Measurements from ENCODE around the gene PTGES2. TPM values are rescaled to one million over a fixed set of nuclear protein-coding genes. Genes with fewer than 3 reads are reported as not detected.
"Not testable (repeated sequence)": the region's sequence is repeated elsewhere in the genome, so short reads cannot be mapped to it uniquely, and the experiment has no call there.

Gene PTGES2
- total RNA-seq, 1 donor from 2014 or later: 58.3 TPM

DNA sequence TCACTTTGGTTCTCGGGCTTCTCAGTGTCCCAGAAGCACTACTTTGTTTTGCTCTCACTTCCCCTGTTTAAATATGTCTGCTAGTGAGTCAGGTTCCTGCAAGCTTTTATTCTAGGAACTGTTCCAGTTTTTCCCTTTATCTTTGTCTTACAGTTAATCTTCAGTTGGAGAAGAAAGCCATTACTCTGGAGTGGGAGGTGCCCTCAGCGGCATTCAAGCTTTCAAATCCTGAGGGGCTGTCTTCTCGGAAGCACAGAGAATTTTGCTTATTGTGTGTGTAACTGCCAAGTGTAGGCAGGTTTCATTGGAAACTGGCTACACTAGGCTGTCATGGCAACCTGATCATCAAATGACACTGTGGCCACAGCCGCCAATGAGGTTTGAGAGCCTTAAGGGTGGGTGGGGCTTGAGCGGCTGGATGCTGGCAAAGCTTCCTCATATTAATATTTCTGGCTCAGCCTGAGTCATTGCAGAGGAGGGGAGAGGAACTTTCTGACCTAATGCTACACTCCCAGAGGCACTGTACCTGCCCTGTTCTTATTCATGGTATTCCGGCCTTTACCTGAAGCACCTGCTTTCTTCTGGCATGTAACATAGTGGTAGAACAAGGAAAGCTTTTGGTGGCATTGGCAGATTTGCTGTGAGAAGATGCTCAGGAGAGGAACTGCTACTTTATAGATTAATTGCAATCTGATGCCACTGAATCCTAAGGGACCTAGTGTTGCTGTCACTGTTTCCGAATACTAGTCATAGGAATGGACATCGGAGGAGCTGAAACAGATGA is 33.2 kb downstream of the PTGES2 start:
- no peak for FAIRE-seq
- DNase-seq (ENCODE audit: low spot score in 2 of 2): peak; percentile 60 to 80

GRCh38 chr9:128093011-128093410 is 34.5 kb downstream of the PTGES2 start:
- no peak for FAIRE-seq
- no peak for DNase-seq (ENCODE audit: low spot score in 2 of 2)

GRCh38 chr9:128092199-128092977 is 35.1 kb downstream of the PTGES2 start:
- no peak for FAIRE-seq
- no peak for DNase-seq (ENCODE audit: low spot score in 2 of 2)

DNA sequence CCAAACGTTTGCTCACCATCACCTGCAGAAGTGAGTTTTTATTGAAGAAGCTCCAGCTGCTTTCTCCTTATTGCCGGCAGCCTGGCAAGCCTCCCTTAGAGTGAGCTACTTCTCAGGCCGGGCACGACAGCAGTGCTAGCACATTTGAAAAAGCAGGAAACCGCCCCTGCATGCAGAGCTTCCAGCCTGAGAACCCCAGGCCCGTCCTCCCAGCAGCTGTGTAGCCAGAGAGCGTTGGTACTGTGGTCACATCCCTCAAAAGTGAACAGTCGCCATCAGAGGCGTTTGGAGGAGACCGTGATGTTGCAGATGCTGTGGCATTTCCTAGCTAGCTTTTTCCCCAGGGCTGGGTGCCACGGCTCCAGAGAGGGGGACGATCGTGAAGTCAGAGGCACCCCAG is 36.0 kb downstream of the PTGES2 start:
- no peak for FAIRE-seq
- no peak for DNase-seq (ENCODE audit: low spot score in 2 of 2)

- DNase-seq (ENCODE audit: low spot score in 2 of 2) (peak in 1 of 2 donors; percentile 47), FAIRE-seq (no peak)
Measured at GRCh38 chr9:128091144-128091543, 36.4 kb downstream of the PTGES2 start.

DNA sequence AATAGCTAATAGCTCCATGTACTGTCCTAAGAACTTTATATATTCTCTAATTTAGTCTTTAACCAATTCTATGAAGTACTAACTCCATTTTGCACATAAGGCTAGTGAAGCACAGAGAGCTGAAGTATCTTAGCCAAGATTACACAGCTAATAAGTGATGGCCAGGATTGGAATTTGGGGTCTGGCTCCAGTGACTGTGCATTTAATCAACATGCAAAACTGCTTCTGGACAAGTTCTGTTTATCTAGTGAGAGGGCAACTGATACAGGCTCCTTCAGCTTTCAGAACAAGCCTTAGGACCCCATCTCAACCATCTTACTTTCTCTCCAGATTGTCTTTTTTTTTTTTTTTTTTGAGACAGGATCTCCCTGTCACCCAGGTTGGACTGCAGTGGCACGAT is 38.2 kb downstream of the PTGES2 start:
- FAIRE-seq: no peak

DNA sequence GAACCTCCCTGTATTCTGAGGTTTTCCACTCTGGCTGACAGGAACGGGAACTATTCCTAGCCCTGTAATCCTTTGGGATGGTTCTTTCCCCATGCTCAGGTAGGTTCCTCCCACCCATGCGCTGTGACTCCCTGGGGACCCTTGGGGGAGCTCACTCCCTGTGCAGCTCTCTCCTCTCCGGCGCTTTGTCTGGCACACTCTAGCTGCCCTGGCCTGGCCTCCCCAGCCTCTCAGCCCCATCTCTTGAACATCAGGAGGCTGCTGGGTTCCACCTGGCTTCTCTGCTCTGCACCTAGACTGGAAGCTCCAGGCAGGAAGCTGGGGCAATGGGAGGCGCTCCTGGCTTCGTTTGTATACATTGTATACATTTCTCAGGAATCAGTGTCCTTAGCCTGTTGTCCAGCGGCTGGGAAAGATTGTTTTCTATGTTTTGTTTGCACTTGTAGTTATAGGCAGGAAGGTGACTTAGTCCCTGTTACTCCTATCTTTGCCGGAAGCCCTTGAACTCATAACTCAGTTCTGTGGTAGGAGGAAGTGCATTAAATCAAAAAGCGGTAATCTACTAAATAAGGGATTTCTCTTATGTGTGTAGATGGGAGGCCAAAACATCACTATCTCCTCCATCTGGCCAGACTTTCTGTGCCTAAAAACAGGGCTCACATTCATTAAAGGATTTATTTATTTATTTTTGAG is 39.1 kb downstream of the PTGES2 start:
- no peak for DNase-seq (ENCODE audit: low spot score in 2 of 2)
- FAIRE-seq: no peak

More for the DNA sequence above, 38.2 kb downstream of the PTGES2 start:
- no peak for DNase-seq (ENCODE audit: low spot score in 2 of 2)

DNA sequence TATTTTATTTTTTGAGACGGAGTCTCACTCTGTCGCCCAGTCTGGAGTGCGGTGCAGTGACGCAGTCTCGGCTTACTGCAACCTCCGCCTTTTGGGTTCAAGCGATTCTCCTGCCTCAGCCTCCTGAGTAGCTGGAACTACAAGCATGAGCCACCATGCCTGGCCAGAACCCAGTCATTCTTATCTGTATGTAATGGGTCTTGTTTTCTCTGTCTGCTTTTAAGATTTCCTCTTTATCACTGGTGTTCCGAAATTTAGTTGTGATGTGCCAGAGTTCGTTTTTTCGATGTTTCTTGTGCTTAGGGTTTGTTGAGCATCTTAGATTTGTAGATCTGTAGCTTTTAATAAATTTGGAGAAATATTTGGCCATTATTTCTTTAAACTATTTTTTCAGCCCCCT is 40.3 kb downstream of the PTGES2 start:
- DNase-seq (ENCODE audit: low spot score in 2 of 2): no peak
- no peak for FAIRE-seq

GRCh38 chr9:128085943-128086342 is 41.6 kb downstream of the PTGES2 start:
- FAIRE-seq (no peak), DNase-seq (ENCODE audit: low spot score in 2 of 2) (no peak)

DNA sequence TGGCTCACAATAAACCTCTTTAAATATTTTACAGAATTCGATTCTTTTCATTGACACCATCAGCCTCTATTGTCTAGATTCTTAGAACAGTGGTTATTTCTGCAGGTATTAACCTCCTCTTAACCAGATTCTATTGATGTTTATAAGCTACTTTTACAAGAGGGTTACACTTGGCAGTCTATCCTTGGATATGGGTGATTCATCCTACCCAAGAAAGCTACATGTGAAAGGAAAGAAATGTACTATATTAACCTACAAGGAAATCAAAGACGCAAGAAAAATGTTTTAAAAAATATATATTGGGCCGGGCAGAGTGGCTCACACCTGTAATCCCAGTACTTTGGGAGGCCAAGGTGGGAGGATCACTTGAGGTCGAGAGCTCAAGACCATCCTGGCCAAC is 42.8 kb downstream of the PTGES2 start:
- FAIRE-seq (no peak), DNase-seq (ENCODE audit: low spot score in 2 of 2) (no peak)

GRCh38 chr9:128082151-128082550 is 45.4 kb downstream of the PTGES2 start:
- DNase-seq (ENCODE audit: low spot score in 2 of 2): no peak
- FAIRE-seq: no peak

GRCh38 chr9:128081056-128081455 is 46.5 kb downstream of the PTGES2 start:
- DNase-seq (ENCODE audit: low spot score in 2 of 2) (peak in 1 of 2 donors; percentile 44), FAIRE-seq (no peak)

GRCh38 chr9:128080206-128080605 is 47.3 kb downstream of the PTGES2 start:
- no peak for FAIRE-seq
- no peak for DNase-seq (ENCODE audit: low spot score in 2 of 2)

GRCh38 chr9:128078504-128079434 is 48.8 kb downstream of the PTGES2 start:
- DNase-seq (ENCODE audit: low spot score in 2 of 2) (no peak), FAIRE-seq (no peak)

DNA sequence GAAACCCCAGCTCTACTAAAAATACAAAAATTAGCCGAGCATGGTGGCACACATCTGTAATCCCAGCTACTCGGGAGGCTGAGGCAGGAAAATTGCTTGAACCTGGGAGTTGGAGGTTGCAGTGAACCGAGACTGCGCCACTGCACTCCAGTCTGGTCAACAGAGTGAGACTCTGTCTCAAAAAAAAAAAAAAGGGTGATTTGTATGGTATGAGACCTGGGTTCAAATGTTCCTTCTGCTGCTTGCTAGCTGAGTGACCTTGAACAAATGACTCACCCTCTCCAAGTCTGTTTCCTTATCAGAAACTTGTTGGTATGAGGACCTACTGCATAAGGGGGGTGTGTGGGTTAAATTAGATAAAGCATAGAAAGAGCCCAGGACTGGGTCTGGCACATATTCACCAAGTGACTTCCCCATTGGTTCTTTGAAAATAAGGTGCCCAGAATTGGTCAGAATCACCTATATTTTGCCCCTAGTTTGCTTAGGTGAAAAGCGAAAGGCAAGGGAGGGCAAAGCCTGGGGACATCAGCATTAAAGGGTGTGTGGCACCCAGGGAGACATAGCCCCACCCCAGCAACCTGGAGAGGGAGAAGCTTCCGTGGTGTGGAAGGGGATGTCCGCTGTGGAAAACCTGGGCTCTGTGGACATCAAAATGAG is 49.6 kb downstream of the PTGES2 start:
- FAIRE-seq: no peak

DNA sequence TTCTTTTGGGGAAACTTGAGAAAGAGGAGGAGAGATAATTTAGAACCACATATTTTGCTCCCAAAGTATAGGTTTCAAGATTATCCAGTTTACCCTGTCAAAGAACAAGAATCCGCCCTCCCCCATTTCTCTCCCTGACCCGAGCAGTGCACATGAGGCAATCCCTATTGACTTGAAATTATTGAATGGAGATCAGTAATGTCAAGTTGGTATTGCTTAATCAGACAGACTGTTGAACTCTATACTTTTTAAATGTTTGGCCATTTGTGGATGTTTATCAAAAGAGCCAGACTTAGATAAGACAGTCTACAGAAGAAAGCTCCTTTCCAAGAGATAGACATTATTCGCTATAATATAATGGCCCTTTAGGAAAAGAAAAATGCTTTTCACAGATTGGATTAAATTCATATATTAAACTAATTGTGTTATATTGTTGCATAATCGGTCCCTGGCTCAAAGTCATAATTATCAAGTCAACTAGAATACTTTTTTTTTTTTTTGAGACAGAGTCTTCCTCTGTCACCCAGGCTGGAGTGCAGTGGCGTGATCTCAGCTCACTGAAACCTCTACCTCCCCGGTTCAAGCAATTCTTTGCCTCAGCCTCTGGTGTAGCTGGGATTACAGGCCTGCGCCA is 54.2 kb downstream of the PTGES2 start:
- FAIRE-seq: no peak

More for the DNA sequence above, 49.6 kb downstream of the PTGES2 start:
- DNase-seq (ENCODE audit: low spot score in 2 of 2): no peak

GRCh38 chr9:128072144-128073021 is 55.1 kb downstream of the PTGES2 start:
- peak; percentile 48 to 63 for DNase-seq (ENCODE audit: low spot score in 2 of 2)
- FAIRE-seq: no peak

More for the DNA sequence above, 54.2 kb downstream of the PTGES2 start:
- DNase-seq (ENCODE audit: low spot score in 2 of 2): no peak

GRCh38 chr9:128071475-128071874 is 56.1 kb downstream of the PTGES2 start:
- FAIRE-seq: not testable (repeated sequence)

More at GRCh38 chr9:128071475-128071874, 56.1 kb downstream of the PTGES2 start:
- not testable (repeated sequence) for DNase-seq (ENCODE audit: low spot score in 2 of 2)

All from frontal cortex (tissue), 4 donors.